Osteoblast (primary cell): Measurements from ENCODE around the gene STRA6. TPM values are rescaled to one million over a fixed set of nuclear protein-coding genes. Genes with fewer than 3 reads are reported as not detected.

Source experiments
- DNase-seq: peaks from one replicate; pipeline ENCODE4 v3.0.0; 2011; ENCODE audit warnings: low spot score, mixed read lengths; ENCODE audit not compliant: insufficient read length; ENCODE audit errors: missing footprints
- H2AFZ ChIP-seq: 2 replicates; pipeline ENCODE4 v1.6.0; 2011; ENCODE audit warnings: mild to moderate bottlenecking, low read length
- H3K27ac ChIP-seq: 2 replicates; pipeline ENCODE4 v1.5.1; 2011; ENCODE audit warnings: mild to moderate bottlenecking, low read depth, low read length, moderate library complexity
- H3K27me3 ChIP-seq: 2 replicates; pipeline ENCODE4 v1.6.0; 2012; ENCODE audit warnings: mild to moderate bottlenecking, control low read depth, inconsistent platforms, low read length, moderate library complexity; ENCODE audit not compliant: insufficient read depth
- H3K36me3 ChIP-seq: 2 replicates; pipeline ENCODE4 v1.5.1; 2011; ENCODE audit warnings: mild to moderate bottlenecking, low read length, control low read depth, moderate library complexity; ENCODE audit not compliant: insufficient read depth
- H3K4me1 ChIP-seq: 2 replicates; pipeline ENCODE4 v1.5.1; 2011; ENCODE audit warnings: mild to moderate bottlenecking, low read length, control low read depth, moderate library complexity; ENCODE audit not compliant: insufficient read depth
- H3K4me2 ChIP-seq: 2 replicates; pipeline ENCODE4 v1.6.0; 2011; ENCODE audit warnings: mild to moderate bottlenecking, low read length; ENCODE audit not compliant: insufficient read depth
- H3K4me3 ChIP-seq: fragments of 200-600 bp; sonication (generic); 3 replicates; pipeline ENCODE4 v1.5.1; 2012; ENCODE audit warnings: mild to moderate bottlenecking, low read length, inconsistent platforms; ENCODE audit not compliant: insufficient read depth
- H3K79me2 ChIP-seq: 2 replicates; pipeline ENCODE4 v1.6.0; 2012; ENCODE audit warnings: mild to moderate bottlenecking, low read length, control low read depth, inconsistent platforms; ENCODE audit not compliant: insufficient read depth
- H3K9me3 ChIP-seq: 2 replicates; pipeline ENCODE4 v1.5.1; 2011; ENCODE audit warnings: low read depth, low read length, control low read depth
- H4K20me1 ChIP-seq: 2 replicates; pipeline ENCODE4 v1.6.0; 2012; ENCODE audit warnings: mild to moderate bottlenecking, low read length, control low read depth; ENCODE audit not compliant: insufficient read depth
- CTCF ChIP-seq: IDR thresholded peaks from 2 replicates; pipeline ENCODE4 v1.5.1; 2011; ENCODE audit warnings: mild to moderate bottlenecking, low read depth, low read length, moderate library complexity; ENCODE audit errors: extremely low read depth
- total RNA-seq: library from RNA; depleted of rRNA; stranded (reverse); fragments of >200 nt; gene quantifications from 2 replicates; pipeline ENCODE4 v1.2.3, GENCODE V29; 2012

Gene STRA6
- total RNA-seq, 1 donor = 0.36 TPM

- Histone ChIP-seq H3K4me2 (no peak overlapping the region), H2AFZ (no peak overlapping the region), H3K27ac (no peak overlapping the region), H3K79me2 (no peaks in the 10 kb centered on the region), H3K36me3 (no peaks in the 10 kb centered on the region), H3K4me3 (no peak overlapping the region), H4K20me1 (no peaks in the 10 kb centered on the region), H3K9me3 (no peaks in the 10 kb centered on the region), H3K4me1 (no peaks in the 10 kb centered on the region), H3K27me3 (peaks cover 13% of the 10 kb centered on the region)
- no peak for TF ChIP-seq CTCF
- no peak for DNase-seq
These were observed 19.0 kb upstream of the STRA6 start for GRCh38 chr15:74221399-74222239.

GRCh38 chr15:74220475-74221248 is 18.1 kb upstream of the STRA6 start:
- Histone ChIP-seq H3K79me2 (no peaks in the 10 kb centered on the region), H3K4me3 (no peak overlapping the region), H3K4me1 (peaks cover 4% of the 10 kb centered on the region), H2AFZ (no peak overlapping the region), H3K4me2 (no peak overlapping the region), H3K36me3 (no peaks in the 10 kb centered on the region), H3K27ac (no peak overlapping the region), H4K20me1 (no peaks in the 10 kb centered on the region), H3K9me3 (no peaks in the 10 kb centered on the region), H3K27me3 (peaks cover 13% of the 10 kb centered on the region)
- DNase-seq = no peak
- no peak for TF ChIP-seq CTCF

- Histone ChIP-seq H3K9me3 (no peaks in the 10 kb centered on the region), H3K4me2 (no peak overlapping the region), H2AFZ (no peak overlapping the region), H3K4me3 (no peak overlapping the region), H3K4me1 (peaks cover 16% of the 10 kb centered on the region), H3K27me3 (peaks cover 13% of the 10 kb centered on the region), H3K36me3 (no peaks in the 10 kb centered on the region), H3K79me2 (no peaks in the 10 kb centered on the region), H3K27ac (no peak overlapping the region), H4K20me1 (no peaks in the 10 kb centered on the region)
- DNase-seq = no peak
- no peak for TF ChIP-seq CTCF
These were observed 15.6 kb upstream of the STRA6 start for GRCh38 chr15:74217907-74218885.
